ENCODE measurements around the gene PLA2G4F. TPM values are rescaled to one million over a fixed set of nuclear protein-coding genes. Genes with fewer than 3 reads are reported as not detected.
"Not testable (repeated sequence)": the region's sequence is repeated elsewhere in the genome, so short reads cannot be mapped to it uniquely, and the experiment has no call there.

PLA2G4F gene
- total RNA-seq, 1 donor from 2014 or later, result not detected

GRCh38 chr15:42100021-42100800, 56.2 kb downstream of the PLA2G4F start:
- DNase-seq (ENCODE audit: low read depth, low spot score), result no peak

GRCh38 chr15:42097018-42097417, 59.4 kb downstream of the PLA2G4F start:
- DNase-seq (ENCODE audit: low read depth, low spot score), result no peak

- DNase-seq (ENCODE audit: low read depth, low spot score), result no peak
These were observed 61.9 kb downstream of the PLA2G4F start, which contains the start of gene PLA2G4D for GRCh38 chr15:42094512-42094963. Gene PLA2G4D, minus strand, starts transcription at chr15:42094562. Its CDS starts 103 bp downstream, at chr15:42094459.

- no peak for DNase-seq (ENCODE audit: low read depth, low spot score)
These were observed 62.5 kb downstream of the PLA2G4F start for GRCh38 chr15:42093966-42094365.

- DNase-seq (ENCODE audit: low read depth, low spot score), result no peak
These were observed 63.8 kb downstream of the PLA2G4F start for GRCh38 chr15:42092398-42093318.

GRCh38 chr15:42091753-42092397, 64.6 kb downstream of the PLA2G4F start:
- not testable (repeated sequence) for DNase-seq (ENCODE audit: low read depth, low spot score)

- no peak for DNase-seq (ENCODE audit: low read depth, low spot score)
These were observed 65.7 kb downstream of the PLA2G4F start for GRCh38 chr15:42090781-42091180.

- no peak for DNase-seq (ENCODE audit: low read depth, low spot score)
These were observed 66.1 kb downstream of the PLA2G4F start for GRCh38 chr15:42090370-42090769.

GRCh38 chr15:42089942-42090341, 66.5 kb downstream of the PLA2G4F start:
- no peak for DNase-seq (ENCODE audit: low read depth, low spot score)

Other genes starting within 250 kb of the PLA2G4F start
- 189 and 190 TPM in 2 replicates for gene EHD4, start 184.1 kb downstream of the PLA2G4F start, total RNA-seq
- gene PLA2G4E, start 135.6 kb downstream of the PLA2G4F start, total RNA-seq, result not detected in 2 replicates
- gene PLA2G4D, start 62.1 kb downstream of the PLA2G4F start, total RNA-seq, result not detected in 2 replicates
- gene VPS39, start 51.7 kb upstream of the PLA2G4F start, total RNA-seq, result 32.2 and 35.1 TPM in 2 replicates
- gene GANC, start 116.6 kb upstream of the PLA2G4F start, total RNA-seq, result 10.7 and 14.8 TPM in 2 replicates
- 42.1 and 47.1 TPM in 2 replicates for gene TMEM87A, start 116.8 kb upstream of the PLA2G4F start, total RNA-seq
- 0.21 and 0.26 TPM in 2 replicates for gene CAPN3, start 202.9 kb upstream of the PLA2G4F start, total RNA-seq

Measured in pulmonary artery endothelial cell (primary cell).